NCI-H510A (cell line): ENCODE data around the gene MLLT1.

Experiments used
- DNase-seq: peaks from one replicate; lab custom pipeline; 2025; lab: John Stamatoyannopoulos, UW

The MLLT1 gene

GRCh38 chr19:6259312-6259861, 20.4 kb downstream of the MLLT1 start:
- no peak for DNase-seq

- no peak for DNase-seq
Measured at GRCh38 chr19:6258812-6259311, 20.9 kb downstream of the MLLT1 start.

GRCh38 chr19:6253954-6254733, 25.6 kb downstream of the MLLT1 start:
- DNase-seq, result no peak

GRCh38 chr19:6252066-6252465, 27.7 kb downstream of the MLLT1 start:
- DNase-seq, result no peak

- DNase-seq, result no peak
Measured at GRCh38 chr19:6250909-6251308, 28.9 kb downstream of the MLLT1 start.

- DNase-seq, result no peak
Measured at GRCh38 chr19:6250024-6250615, 29.7 kb downstream of the MLLT1 start.

GRCh38 chr19:6249296-6249695, 30.5 kb downstream of the MLLT1 start:
- DNase-seq, result no peak

- no peak for DNase-seq
Measured at GRCh38 chr19:6248844-6249243, 30.9 kb downstream of the MLLT1 start.

GRCh38 chr19:6248341-6248740, 31.4 kb downstream of the MLLT1 start:
- no peak for DNase-seq

GRCh38 chr19:6247007-6247288, 32.8 kb downstream of the MLLT1 start:
- DNase-seq, result no peak

- DNase-seq, result no peak
Measured at GRCh38 chr19:6246174-6247006, 33.4 kb downstream of the MLLT1 start.

- DNase-seq, result no peak
Measured at GRCh38 chr19:6242677-6243076, 37.1 kb downstream of the MLLT1 start.

- no peak for DNase-seq
Measured at GRCh38 chr19:6241680-6242377, 37.9 kb downstream of the MLLT1 start.

- no peak for DNase-seq
Measured at GRCh38 chr19:6241056-6241455, 38.7 kb downstream of the MLLT1 start.

- no peak for DNase-seq
Measured at GRCh38 chr19:6239871-6240676, 39.7 kb downstream of the MLLT1 start.

GRCh38 chr19:6239401-6239844, 40.4 kb downstream of the MLLT1 start:
- no peak for DNase-seq

GRCh38 chr19:6238643-6239281, 41.0 kb downstream of the MLLT1 start:
- DNase-seq, result no peak

GRCh38 chr19:6238256-6238642, 41.5 kb downstream of the MLLT1 start:
- DNase-seq, result no peak

GRCh38 chr19:6236310-6237291, 43.2 kb downstream of the MLLT1 start:
- DNase-seq, result no peak
